HFF-Myc (cell line): Measurements from ENCODE around the gene ARHGEF4.

Source experiments
- DNase-seq: peaks from one replicate; pipeline ENCODE4 v3.0.0-alpha.2; 2011; ENCODE audit warnings: low read depth; ENCODE audit errors: extremely low read depth
- H3K4me3 ChIP-seq: replicated peaks from 2 replicates; pipeline ENCODE4 v1.5.1; 2011; ENCODE audit warnings: low read depth, mild to moderate bottlenecking, control low read depth, low read length
- CTCF ChIP-seq: IDR thresholded peaks from 2 replicates; pipeline ENCODE4 v1.5.1; 2012; ENCODE audit warnings: mild to moderate bottlenecking, low read depth, low read length, control low read depth; ENCODE audit errors: missing control alignments

ARHGEF4 gene

GRCh38 chr2:130796290-130796689 is 40.4 kb upstream of the ARHGEF4 start:
- no peak overlapping the region for H3K4me3 ChIP-seq
- DNase-seq, result no peak

GRCh38 chr2:130797493-130798435 is 39.0 kb upstream of the ARHGEF4 start:
- peak; percentile 33 for DNase-seq
- H3K4me3 ChIP-seq, result peak overlapping the region; percentile 64

More at GRCh38 chr2:130796290-130796689, 40.4 kb upstream of the ARHGEF4 start:
- TF ChIP-seq CTCF, result no peak

GRCh38 chr2:130798472-130799218 is 38.1 kb upstream of the ARHGEF4 start:
- no peak for DNase-seq
- TF ChIP-seq CTCF, result no peak
- H3K4me3 ChIP-seq, result peak overlapping the region; percentile 64

More at GRCh38 chr2:130797493-130798435, 39.0 kb upstream of the ARHGEF4 start:
- TF ChIP-seq CTCF, result peak; percentile 92

GRCh38 chr2:130799295-130799694 is 37.4 kb upstream of the ARHGEF4 start:
- H3K4me3 ChIP-seq, result no peak overlapping the region
- DNase-seq, result no peak
- no peak for TF ChIP-seq CTCF

GRCh38 chr2:130805613-130806012 is 31.1 kb upstream of the ARHGEF4 start:
- H3K4me3 ChIP-seq, result no peak overlapping the region
- DNase-seq, result no peak
- no peak for TF ChIP-seq CTCF

- no peak for DNase-seq
- H3K4me3 ChIP-seq, result no peak overlapping the region
- no peak for TF ChIP-seq CTCF
Measured at GRCh38 chr2:130806370-130806769, 30.3 kb upstream of the ARHGEF4 start.
